Upper lobe of left lung (tissue), 6 donors: ENCODE measurements around the gene MRNIP. TPM values are rescaled to one million over a fixed set of nuclear protein-coding genes. Genes with fewer than 3 reads are reported as not detected.

ENCODE experiments used
- ATAC-seq, 2 donors: fragments of 200-7000 bp; cut with Tn5 transposase; one replicate each; pipeline ENCODE4 v1.9.1; 2022; ENCODE audit warnings: mild to moderate bottlenecking in 2 of 2, moderate library complexity in 2 of 2; ENCODE audit not compliant: low FRiP score in 2 of 2
- DNase-seq, 2 donors: peaks; one replicate each; pipeline ENCODE4 v3.0.0-alpha.2; 2019 to 2020
- H3K27ac ChIP-seq, 4 donors: fragments of 200-600 bp; sonication (generic); one replicate each; pipeline ENCODE4 v1.5.1; 2016 to 2019
- H3K27me3 ChIP-seq, 4 donors: fragments of 200-600 bp; sonication (generic); one replicate each; pipeline ENCODE4 v1.5.1; 2017 to 2019
- H3K36me3 ChIP-seq, 4 donors: fragments of 200-600 bp; sonication (generic); one replicate each; pipeline ENCODE4 v1.5.1; 2016 to 2019
- H3K4me1 ChIP-seq, 4 donors: fragments of 200-600 bp; sonication (generic); one replicate each; pipeline ENCODE4 v1.5.1; 2018 to 2019
- H3K4me3 ChIP-seq, 4 donors: fragments of 200-600 bp; sonication (generic); one replicate each; pipeline ENCODE4 v1.5.1; 2017 to 2019; ENCODE audit warnings: mild to moderate bottlenecking in 2 of 4, moderate library complexity in 1 of 4
- H3K9me3 ChIP-seq, 4 donors: fragments of 200-600 bp; sonication (generic); one replicate each; pipeline ENCODE4 v1.5.1; 2018 to 2019
- CTCF ChIP-seq, 6 experiments: fragments of 450-650 bp in 4 of 6; fragments of 200-600 bp in 2 of 6; sonication (generic) in 2 of 6; IDR thresholded peaks; one replicate each; pipeline ENCODE4 v1.5.1; 2016 to 2019; ENCODE audit warnings: antibody characterized with exemption in 6 of 6
- EP300 ChIP-seq, 4 donors: sonication (generic); formaldehyde crosslinking; IDR thresholded peaks; one replicate each; pipeline ENCODE4 v1.5.1; 2017; ENCODE audit warnings: antibody characterized with exemption in 4 of 4, control low read depth in 2 of 4
- POLR2A ChIP-seq, 4 donors: fragments of 450-650 bp; IDR thresholded peaks; one replicate each; pipeline ENCODE4 v1.5.1; 2016 to 2017; ENCODE audit warnings: antibody characterized with exemption in 4 of 4, mild to moderate bottlenecking in 2 of 4
- POLR2AphosphoS5 ChIP-seq, 2 donors: sonication (generic); formaldehyde crosslinking; IDR thresholded peaks; one replicate each; pipeline ENCODE4 v1.5.1; 2017; ENCODE audit warnings: antibody characterized with exemption in 2 of 2
- WGBS, 2 donors: methylation state at CpG; one replicate each; pipeline ENCODE4 v1.1.5; 2017 to 2018; 5-methylcytosine and 5-hydroxymethylcytosine counted together
- total RNA-seq, 6 donors: library from RNA; depleted of rRNA in 4 of 6; stranded (reverse); fragments of >200 nt in 4 of 6; gene quantifications; one replicate each; pipeline versions ENCODE4 v1.1.0 to v1.2.1, GENCODE V29; 2016 to 2021
- donor health status: DM: no; HTN: no; CAD: no; lungs with moderate emphysema.
- donor health status: DM: no; HTN: yes; CAD: no; lungs with severe emphysema.

The MRNIP gene
- total RNA-seq, 6 donors from 2014 or later: 20.7 to 142 (median 33.2) TPM

GRCh38 chr5:179820483-179821297 lies 37.9 kb downstream of the MRNIP start, which contains the start of gene SQSTM1:
TSS of gene SQSTM1 (plus strand) at chr5:179820905. CDS start at chr5:179820937, 32 bp downstream.
- Histone ChIP-seq H3K36me3 (peaks cover 23 to 40% (median 29%) of the 10 kb centered on the region in 4 donors), H3K27me3 (no peaks in the 10 kb centered on the region), H3K27ac (peak within 1 kb of the TSS; percentile 98 to 100 (median 99)), H3K4me1 (peaks cover 59 to 80% (median 70%) of the 10 kb centered on the region in 4 donors), H3K9me3 (no peaks in the 10 kb centered on the region), H3K4me3 (peak within 1 kb of the TSS; percentile 66 to 99 (median 86))
- ATAC-seq (peak; percentile 85 to 86), DNase-seq (peak; percentile 85 to 98)
- WGBS, 2 donors: 1% methylated on average over 52 of the region's 81 CpGs; no CpG with 5 or more reads in 1 of the 2 donors
- peak in 3 of 4 donors; percentile 98 to 100 (median 98) for TF ChIP-seq POLR2A (IDR thresholded peaks at IDR 0.05)
- peak in 1 of 4 donors; percentile 54 for TF ChIP-seq EP300 (IDR thresholded peaks at IDR 0.05)
- peak in 5 of 6 experiments; percentile 24 to 81 (median 47) for TF ChIP-seq CTCF (IDR thresholded peaks at IDR 0.05)
- TF ChIP-seq POLR2AphosphoS5 (IDR thresholded peaks at IDR 0.05): peak; percentile 97 to 100

- no peak for TF ChIP-seq EP300 (IDR thresholded peaks at IDR 0.05)
- no peak for TF ChIP-seq POLR2A (IDR thresholded peaks at IDR 0.05)
- no peaks in the 10 kb centered on the region for H3K27me3 ChIP-seq
- H3K36me3 ChIP-seq: peaks cover 18 to 34% (median 24%) of the 10 kb centered on the region in 4 donors
- peaks cover 59 to 74% (median 69%) of the 10 kb centered on the region in 4 donors for H3K4me1 ChIP-seq
- H3K4me3 ChIP-seq: peak overlapping the region; percentile 52 to 99 (median 78)
- ATAC-seq (no peak), DNase-seq (no peak)
- 34% methylated on average over 12 of the region's 12 CpGs; no CpG with 5 or more reads in 1 of the 2 donors for WGBS, 2 donors
- H3K27ac ChIP-seq: peak overlapping the region; percentile 98 to 100 (median 99)
- no peaks in the 10 kb centered on the region for H3K9me3 ChIP-seq
These were observed 38.5 kb downstream of the MRNIP start for GRCh38 chr5:179820127-179820482.

DNA sequence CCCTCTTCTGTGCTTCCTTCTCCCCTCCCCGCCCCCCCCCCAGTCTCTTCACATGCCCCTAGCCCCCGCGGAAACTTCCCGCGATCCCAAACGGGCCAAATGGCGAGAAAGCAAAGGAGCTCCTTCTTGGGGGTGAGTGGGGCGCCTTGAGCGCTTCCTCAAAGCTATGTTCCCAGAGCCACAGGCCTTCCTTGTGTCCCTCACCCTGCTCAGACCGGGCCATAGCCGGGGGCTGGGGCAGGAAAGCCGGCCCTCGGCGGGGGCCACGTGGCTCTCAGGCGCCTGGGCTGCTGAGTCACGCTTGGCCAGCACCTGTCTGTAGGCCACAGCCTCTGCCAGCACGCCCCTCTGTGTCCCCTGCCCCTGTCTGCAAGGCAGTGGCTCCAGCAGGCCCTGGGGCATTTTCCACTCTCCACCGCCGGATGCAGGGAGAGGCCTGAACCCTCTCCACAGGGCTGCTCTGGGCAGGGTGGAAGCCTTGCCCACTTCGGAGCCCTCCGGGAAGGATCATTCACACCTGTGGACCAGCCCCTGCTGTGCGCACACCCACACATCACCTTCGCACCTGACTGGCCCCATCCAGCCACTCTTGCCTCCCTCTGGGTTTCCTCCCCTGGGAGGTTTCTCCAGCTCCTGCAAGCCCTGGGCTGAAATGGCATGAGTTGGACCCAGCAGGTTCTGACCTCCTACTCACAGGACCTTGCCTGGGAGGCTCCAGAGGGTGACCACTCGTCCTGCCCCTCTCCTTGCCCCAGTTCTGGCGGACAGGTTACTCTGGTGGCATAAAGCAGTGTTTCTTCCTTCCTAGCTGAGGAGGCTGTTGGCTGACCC lies 39.1 kb downstream of the MRNIP start:
- H3K27ac ChIP-seq: peak overlapping the region; percentile 98 to 100 (median 99)
- H3K27me3 ChIP-seq: no peaks in the 10 kb centered on the region
- H3K4me1 ChIP-seq: peaks cover 56 to 68% (median 65%) of the 10 kb centered on the region in 4 donors
- H3K9me3 ChIP-seq: no peaks in the 10 kb centered on the region
- ATAC-seq (peak; percentile 42 to 56), DNase-seq (peak; percentile 90 to 91)
- 36 to 60% methylated on average over 2 to 13 of the region's 26 CpGs for WGBS, 2 donors
- H3K36me3 ChIP-seq: peaks cover 12 to 28% (median 18%) of the 10 kb centered on the region in 4 donors
- TF ChIP-seq EP300 (IDR thresholded peaks at IDR 0.05) (peak in 1 of 4 donors; percentile 37), CTCF (IDR thresholded peaks at IDR 0.05) (no peak), POLR2A (IDR thresholded peaks at IDR 0.05) (no peak), POLR2AphosphoS5 (IDR thresholded peaks at IDR 0.05) (peak in 1 of 2 donors; percentile 3)
- peak overlapping the region; percentile 40 to 99 (median 78) for H3K4me3 ChIP-seq

- peak overlapping the region; percentile 40 to 99 (median 78) for H3K4me3 ChIP-seq
- no peaks in the 10 kb centered on the region for H3K27me3 ChIP-seq
- ATAC-seq (peak; percentile 79 to 89), DNase-seq (peak; percentile 96 to 98)
- H3K27ac ChIP-seq: peak overlapping the region; percentile 98 to 100 (median 99)
- WGBS, 2 donors: 0 to 2% methylated on average over 28 to 31 of the region's 35 CpGs
- H3K9me3 ChIP-seq: no peaks in the 10 kb centered on the region
- peaks cover 49 to 62% (median 58%) of the 10 kb centered on the region in 4 donors for H3K4me1 ChIP-seq
- H3K36me3 ChIP-seq: peaks cover 5 to 25% (median 11%) of the 10 kb centered on the region in 4 donors
- TF ChIP-seq POLR2AphosphoS5 (IDR thresholded peaks at IDR 0.05): peak; percentile 96 to 98
- peak; percentile 43 to 100 (median 91) for TF ChIP-seq EP300 (IDR thresholded peaks at IDR 0.05)
- peak in 3 of 4 donors; percentile 30 to 67 (median 58) for TF ChIP-seq POLR2A (IDR thresholded peaks at IDR 0.05)
- no peak for TF ChIP-seq CTCF (IDR thresholded peaks at IDR 0.05)
These were observed 39.8 kb downstream of the MRNIP start for GRCh38 chr5:179818746-179819295.
